Placental epithelial cell (primary cell): ENCODE measurements around the gene OSER1. TPM values are rescaled to one million over a fixed set of nuclear protein-coding genes. Genes with fewer than 3 reads are reported as not detected.

Source experiments
- total RNA-seq: library from RNA; depleted of rRNA; stranded (reverse); fragments of >200 nt; gene quantifications from 2 replicates; pipeline ENCODE4 v1.2.3, GENCODE V29; 2012

Gene OSER1
- total RNA-seq = 38.1 and 58.1 TPM in 2 replicates

GRCh38 chr20:44210406-44211176, at the start of gene OSER1:
Gene OSER1 (minus strand): TSS chr20:44210771. CDS start chr20:44206957, 3,814 bp downstream.

GRCh38 chr20:44247131-44247571, 36.6 kb upstream of the OSER1 start, which contains the start of gene GDAP1L1:
Gene GDAP1L1 (plus strand): TSS chr20:44247308. CDS start chr20:44247335, 27 bp downstream.

DNA sequence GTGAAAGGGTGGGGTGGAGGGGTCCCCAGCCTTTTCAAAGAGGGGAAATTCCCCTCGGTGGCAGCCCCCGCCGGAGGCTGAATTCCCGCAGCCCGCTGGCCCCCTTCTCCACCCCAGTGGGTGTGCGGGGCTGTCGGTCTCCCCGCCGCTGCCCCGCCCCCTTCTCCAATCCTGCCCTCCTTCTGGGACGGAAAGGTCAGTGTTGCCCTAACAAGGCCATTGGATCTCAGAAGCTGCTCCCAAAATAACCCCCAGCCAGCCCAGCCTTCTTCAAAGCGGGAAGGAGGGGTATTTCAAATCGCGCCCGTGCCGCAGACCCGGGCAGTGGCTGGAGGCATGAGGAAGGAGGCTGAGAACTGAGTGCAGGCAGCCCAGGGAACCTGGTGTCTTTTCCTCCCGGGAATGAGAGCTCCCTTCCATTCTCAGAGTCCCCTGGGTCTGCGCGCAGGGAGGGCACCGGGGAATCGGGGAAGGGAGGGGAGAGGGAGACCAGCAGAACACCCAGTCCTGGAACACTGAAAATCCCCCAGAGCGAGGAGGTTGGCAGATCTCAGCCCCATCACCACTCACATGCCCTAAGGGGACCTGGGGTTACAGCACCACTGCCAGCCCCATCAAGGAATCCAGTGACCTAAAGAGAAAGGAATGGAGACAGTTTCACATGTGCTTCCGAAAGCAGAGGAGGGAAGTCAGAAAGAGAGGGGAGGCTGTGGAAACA, 23.4 kb downstream of the OSER1 start, which contains the start of gene JPH2:
TSS of gene JPH2 (minus strand) at position 135 of the 718 bp plus-strand sequence. CDS start 483 bp downstream, outside the sequence.

Other genes with a start within 250 kb of the OSER1 start
- 132 and 155 TPM in 2 replicates for gene JPH2, start 23.6 kb downstream of the OSER1 start, total RNA-seq
- gene GDAP1L1, start 36.5 kb upstream of the OSER1 start, total RNA-seq = not detected in 2 replicates
- 3.1 and 5.1 TPM in 2 replicates for gene FITM2, start 100.4 kb upstream of the OSER1 start, total RNA-seq
- not detected in 2 replicates for gene R3HDML, start 126.3 kb upstream of the OSER1 start, total RNA-seq
- gene HNF4A, start 144.9 kb upstream of the OSER1 start, total RNA-seq = not detected in 2 replicates